GM03348 (cell line): Measurements from ENCODE around the gene POLR1F.
A peak's percentile ranks its signal among the peaks of the same experiment; 100 is the strongest.
"Not testable (repeated sequence)": the region's sequence is repeated elsewhere in the genome, so short reads cannot be mapped to it uniquely, and the experiment has no call there.

Experiments
- DNase-seq: peaks from one replicate; pipeline ENCODE4 v3.0.0; 2012; ENCODE audit warnings: low spot score

Gene POLR1F, protein sequence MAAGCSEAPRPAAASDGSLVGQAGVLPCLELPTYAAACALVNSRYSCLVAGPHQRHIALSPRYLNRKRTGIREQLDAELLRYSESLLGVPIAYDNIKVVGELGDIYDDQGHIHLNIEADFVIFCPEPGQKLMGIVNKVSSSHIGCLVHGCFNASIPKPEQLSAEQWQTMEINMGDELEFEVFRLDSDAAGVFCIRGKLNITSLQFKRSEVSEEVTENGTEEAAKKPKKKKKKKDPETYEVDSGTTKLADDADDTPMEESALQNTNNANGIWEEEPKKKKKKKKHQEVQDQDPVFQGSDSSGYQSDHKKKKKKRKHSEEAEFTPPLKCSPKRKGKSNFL

DNA sequence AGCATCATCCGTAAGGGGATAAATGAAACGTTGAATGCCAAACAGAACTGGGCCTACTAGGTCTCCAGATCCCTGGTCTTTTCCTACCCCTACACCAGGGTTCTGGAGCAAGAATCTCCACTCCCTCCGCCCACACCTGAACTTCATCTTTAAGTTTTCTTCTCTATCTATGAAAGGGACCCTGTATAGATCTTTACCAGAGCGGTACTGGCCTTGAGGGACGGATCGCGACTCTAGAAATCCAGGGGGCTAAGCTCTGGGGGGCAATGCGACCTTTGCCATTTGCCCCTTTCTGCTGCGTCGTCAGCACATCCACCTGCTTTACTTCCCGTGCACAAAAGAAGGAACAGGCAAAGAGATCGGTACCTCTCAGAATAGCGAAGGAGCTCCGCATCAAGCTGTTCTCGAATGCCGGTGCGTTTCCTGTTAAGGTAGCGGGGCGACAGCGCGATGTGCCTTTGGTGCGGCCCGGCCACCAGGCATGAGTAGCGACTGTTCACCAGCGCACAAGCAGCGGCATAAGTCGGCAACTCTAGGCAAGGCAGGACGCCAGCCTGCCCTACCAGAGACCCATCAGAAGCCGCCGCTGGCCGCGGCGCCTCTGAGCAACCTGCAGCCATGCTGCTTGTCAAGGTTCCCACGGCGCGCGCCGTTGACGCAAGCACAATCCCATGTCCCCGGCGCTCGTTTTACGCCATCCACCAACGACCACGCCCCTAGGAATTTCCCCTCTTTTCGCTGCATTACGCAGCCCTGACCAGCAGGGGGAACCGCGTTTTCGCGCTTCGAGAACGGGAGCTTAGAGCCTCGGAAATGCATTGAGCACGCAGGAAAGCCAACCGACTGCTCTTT, at the start of gene POLR1F:
Gene POLR1F, minus strand, starts transcription at position 641 of the 852 bp plus-strand sequence. Its CDS starts 21 bp downstream, at position 620.
- peak; percentile 94 for DNase-seq

DNA sequence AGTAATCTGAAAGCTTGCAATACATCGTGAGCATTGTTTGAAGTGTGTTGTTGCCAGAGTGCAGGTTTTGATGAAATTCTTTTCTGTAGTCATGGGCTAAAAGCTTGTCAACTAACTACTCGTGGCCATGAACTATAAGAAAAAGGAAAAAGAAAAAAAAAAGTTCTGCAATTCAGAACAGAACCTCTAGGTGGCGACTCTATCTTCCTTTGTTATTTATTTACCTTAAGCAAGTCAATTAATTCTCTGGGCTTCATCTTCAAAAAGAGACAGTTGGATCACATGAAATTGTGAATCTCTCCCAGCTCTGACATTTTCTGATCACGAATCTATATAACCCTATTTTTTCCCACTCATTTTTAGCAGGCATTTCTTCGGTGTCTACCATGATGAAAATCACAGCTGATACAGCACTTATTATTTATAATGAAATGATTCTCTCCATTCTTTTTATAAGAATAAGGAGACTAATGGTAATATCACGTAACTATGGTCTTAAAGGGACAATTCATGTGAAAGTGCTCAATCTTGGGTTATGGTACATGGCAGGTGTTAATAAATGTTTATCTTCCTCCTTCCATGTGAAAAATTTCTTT, 45.8 kb upstream of the POLR1F start:
- peak; percentile 17 for DNase-seq

DNA sequence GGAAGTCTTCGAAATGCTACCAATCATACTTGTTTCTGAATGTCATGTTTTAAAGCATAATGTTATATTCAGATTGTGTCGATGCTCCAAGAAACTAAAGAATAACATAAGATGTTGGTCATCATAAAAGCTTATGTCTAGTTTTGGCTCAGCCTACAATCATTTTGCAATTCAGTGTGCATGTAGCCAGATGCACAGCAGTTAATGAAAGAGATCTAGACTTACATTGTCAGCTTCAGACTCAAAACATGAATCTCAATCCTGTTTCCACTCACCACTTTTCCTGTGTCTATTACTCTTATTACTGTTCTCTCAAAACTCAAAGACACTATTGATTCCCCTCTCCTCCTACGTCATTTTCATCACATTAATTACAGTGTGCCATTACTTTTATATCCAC, 43.2 kb upstream of the POLR1F start:
- DNase-seq: no peak

DNA sequence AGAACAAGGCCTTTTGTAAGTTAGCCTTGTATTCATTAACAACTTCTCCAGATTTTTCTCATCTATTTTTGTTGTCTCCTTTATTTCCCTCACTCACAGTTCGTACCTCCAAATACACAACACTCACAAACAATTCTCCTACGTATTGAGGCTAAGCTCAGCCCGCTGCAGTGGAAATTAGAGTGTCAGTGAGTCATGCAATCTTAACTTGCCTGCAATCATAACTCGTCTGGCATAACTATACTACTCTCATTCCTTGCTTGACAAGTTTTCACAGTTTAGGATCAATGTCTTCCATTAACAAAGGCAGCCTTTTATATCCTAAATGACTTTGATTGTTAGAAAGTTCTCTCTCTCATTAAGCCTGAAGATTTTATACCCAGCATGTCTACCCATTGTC, 40.8 kb upstream of the POLR1F start:
- no peak for DNase-seq

DNA sequence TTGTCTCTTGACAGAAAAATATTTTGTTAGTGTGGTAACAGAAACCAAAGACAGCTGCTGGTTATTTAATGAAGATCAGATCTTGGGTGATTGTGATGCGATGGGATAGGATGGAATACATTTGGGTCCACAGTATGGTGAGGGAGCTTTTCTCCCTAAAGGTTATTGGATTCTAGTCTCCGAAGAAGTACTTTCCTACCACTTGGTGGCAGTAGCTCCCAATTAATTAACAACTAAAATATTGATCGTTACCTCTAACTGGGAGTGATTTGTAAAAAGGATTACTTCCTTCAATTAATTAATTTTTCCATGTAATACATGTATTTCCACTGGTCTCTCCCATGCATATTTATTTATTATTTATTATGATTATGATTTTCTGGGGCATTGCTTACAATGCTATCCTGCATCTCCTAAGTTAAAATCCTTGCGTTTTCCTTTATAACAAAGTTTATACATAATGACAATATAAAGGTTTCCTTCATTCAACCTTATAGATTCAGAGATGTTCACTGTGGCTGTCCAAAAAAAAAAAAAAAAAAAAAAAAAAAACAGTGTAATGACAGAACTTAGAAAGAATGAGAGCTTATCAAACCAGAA, 39.0 kb upstream of the POLR1F start:
- DNase-seq: peak; percentile 58

DNA sequence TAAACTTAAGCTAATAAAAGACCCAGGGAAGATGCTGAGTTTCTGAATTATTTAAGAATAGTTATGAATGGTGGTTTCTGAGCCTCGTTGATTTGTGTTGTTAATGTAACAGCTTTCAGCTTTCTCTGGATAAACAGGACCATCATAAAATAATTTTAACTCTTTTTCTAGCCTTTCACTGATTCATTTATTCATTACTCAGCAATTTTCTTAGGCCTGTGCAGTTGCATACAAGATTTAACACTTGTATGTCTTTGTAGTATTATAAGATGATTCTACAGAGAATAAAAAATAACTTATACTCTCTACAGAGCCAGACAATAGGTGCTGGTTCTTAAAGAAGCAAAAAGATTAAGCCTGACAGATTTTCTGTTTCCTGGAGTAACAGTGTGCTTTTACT, 35.2 kb upstream of the POLR1F start:
- DNase-seq: no peak

DNA sequence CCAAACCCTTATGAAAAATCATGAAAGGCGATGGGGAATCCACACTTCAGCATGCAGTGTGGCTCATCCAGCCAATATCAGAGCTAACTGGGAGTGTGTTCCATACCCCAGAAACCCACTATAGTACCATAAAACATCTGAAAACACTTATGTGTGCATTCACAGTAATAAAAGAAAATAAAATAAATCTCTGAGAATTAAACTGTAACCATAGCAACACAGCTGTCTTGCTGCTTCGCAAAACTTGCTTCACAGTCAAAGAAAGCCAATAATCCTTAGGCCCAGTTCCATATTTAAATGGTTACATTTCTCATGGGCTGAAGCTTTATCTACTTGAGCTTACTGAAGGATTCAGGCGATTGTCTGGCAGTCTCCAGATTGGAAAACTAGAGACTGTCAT, 19.9 kb upstream of the POLR1F start:
- DNase-seq: no peak

DNA sequence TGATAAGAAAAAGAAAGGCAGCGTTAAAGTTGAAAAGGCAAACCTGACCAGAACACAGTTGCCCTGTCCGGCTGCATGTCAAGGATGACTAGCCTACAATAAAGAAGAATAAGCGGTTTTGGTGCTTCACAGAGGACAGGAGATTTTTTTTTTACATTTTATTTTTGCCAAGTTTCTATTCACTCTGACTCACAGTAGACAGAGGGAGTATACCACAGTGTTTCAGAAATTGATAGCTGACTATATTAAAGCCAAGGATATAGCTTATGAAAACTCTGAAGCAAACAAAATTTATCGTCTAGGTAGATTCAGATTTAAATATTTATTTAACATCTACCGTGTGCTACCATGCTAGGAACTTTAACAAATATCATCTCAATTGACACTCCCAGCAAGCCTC, 16.9 kb upstream of the POLR1F start:
- DNase-seq: no peak

DNA sequence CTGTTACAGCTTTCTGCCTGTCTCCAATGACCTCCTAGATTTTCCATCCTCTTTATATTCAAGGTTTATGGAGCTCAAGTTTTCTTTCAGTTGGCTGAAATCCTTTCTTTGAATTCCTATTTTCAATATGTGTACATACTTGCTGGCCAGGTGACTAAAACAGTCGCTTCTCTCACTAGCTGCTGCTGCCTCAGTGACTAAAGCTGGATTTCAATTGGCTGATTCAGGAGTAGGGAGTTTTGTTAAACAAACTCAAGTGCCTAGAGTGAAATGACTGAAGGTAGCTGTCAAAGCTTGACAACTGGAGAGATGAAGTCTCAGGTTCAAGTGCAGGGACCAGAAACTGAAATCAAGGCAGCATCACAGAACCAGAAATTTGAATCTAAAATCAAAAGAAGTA, 6.7 kb upstream of the POLR1F start:
- DNase-seq: no peak

DNA sequence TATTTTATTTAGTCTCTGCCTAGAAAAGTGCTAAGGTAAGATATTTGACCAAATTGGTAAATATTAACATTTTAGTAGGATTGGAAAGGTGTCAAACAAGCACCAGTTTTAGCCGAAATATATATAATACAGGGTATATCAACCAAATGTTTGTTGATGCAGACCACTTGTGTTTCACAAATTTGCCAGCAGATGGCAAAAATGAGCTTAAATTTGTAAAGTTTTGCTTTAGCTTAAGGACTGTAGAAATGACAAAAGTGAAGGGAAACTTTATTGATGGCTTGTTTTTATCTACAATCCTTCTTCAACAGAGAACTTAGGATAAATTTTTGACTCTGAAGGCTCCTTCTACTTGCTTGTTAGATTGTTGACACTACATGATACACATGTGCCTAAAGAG, 4.8 kb upstream of the POLR1F start:
- DNase-seq: peak; percentile 25

DNA sequence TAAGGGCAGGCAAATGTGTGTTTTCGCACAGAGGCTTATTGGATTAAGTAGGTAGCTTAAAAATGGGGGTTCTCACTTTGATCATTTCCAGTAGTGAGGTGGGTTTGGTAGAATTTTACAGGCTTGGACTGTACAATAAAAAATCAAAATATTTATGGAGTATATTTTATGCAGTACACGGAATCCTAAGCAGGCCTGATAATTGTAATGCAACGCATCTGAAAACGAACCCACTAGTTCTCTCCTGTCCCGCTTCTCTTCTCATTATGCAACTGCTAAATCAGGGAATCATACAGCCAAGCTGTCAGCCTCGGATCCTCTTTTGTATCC, 377 bp upstream of the POLR1F start:
- DNase-seq: no peak

DNA sequence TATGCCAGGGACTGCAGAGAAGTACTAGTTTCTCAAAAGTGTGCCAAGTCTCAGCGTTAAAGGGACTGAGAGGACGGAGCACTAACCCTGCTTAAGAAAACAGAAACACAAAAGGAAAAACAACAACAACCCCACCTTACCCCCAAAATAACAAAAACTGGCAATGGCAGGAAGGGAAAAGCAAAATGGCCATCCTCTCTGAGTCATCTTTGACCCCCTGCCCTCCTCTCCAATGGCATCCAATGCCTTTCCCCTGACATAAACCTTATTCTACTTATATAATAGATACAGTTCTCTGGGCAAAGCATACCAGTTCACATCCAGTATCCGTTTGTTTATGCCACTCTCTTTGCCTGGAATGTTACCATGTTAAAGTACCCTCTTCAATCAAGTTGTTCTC, 1.6 kb downstream of the POLR1F start:
- DNase-seq: no peak

DNA sequence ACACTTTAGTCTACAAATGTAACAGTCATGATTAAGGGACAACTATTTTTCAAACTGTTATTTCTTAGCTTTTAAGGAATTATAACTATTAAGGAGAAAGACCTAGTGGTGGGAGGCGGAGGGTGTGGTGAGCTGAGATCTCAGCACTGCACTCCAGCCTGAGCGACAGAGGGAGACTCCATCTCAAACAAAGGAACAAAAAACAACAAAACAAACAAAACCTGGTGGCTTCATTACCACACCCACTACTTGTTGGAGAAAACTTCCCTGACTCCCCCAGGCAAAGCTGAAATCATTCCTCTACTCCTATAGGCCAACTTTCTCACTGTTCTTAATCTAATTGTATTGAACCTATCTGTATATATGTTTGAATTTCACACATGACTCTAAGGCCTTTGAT, 3.2 kb downstream of the POLR1F start:
- DNase-seq: no peak

DNA sequence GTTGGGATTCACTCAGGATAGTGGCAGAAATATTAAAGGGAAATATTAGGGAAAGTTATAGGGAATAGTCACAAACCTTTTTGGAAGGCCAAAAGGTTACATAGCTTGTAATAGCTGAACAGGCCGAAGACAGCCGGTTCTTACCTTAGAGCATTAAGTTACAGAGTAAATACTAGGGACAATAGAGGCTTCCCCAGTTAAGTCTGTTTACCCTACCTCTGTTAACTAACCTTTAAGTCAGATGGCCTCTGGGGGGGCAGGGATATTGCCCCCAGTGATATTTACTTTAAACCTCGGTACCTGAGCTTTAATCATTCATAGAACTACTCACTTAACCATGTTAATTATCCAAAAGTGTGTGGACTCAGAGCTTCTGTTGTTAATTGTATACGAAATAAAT, 7.4 kb downstream of the POLR1F start:
- no peak for DNase-seq

DNA sequence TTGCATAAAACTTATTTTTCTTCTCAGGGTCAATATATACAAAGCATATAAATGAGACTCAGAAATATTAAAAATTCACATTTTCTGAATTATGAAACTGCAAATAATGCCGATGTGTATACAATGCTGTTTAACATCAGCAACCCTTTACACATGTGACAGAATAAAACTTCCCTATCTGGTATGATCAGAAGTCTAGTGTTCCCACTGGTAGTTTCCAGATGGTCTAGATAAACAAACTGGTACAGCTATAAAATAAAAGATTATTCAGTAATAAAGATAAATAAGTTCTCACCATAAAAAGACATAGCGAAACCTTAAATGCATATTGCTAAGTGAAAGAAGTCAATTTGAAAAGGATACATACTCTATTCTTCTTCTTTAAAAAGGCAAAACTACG, 7.9 kb downstream of the POLR1F start:
- DNase-seq: no peak

DNA sequence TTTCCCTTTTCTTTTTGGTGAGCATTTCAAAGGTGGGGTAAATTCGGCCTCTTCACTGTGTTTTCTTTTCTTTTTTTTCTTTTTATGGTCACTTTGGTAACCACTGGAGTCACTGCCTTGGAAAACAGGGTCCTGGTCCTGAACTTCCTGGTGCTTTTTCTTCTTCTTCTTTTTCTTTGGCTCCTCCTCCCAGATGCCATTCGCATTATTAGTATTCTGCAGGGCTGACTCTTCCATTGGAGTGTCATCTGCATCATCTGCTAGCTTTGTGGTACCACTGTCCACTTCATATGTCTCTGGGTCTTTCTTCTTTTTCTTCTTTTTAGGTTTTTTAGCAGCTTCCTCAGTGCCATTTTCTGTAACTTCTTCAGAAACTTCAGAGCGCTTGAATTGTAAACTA, 10.5 kb downstream of the POLR1F start:
- no peak for DNase-seq

DNA sequence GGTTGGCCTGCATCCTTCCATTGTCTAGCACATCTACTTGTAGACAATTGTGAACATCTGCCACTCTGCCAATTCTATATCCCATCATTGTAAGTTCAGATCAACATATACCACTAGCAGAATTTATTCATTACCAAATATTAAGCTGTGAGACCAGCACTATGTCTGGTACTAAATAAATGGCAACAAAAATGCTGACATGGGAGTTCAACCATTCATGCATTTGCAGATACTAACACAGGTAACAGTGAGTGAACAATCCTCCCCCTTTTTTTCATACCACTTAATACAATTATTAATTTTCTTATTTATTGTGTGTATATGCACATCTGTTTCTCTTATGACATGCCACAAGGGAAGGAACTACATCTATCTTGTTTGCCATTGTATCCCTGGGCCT, 11.9 kb downstream of the POLR1F start:
- DNase-seq: no peak

DNA sequence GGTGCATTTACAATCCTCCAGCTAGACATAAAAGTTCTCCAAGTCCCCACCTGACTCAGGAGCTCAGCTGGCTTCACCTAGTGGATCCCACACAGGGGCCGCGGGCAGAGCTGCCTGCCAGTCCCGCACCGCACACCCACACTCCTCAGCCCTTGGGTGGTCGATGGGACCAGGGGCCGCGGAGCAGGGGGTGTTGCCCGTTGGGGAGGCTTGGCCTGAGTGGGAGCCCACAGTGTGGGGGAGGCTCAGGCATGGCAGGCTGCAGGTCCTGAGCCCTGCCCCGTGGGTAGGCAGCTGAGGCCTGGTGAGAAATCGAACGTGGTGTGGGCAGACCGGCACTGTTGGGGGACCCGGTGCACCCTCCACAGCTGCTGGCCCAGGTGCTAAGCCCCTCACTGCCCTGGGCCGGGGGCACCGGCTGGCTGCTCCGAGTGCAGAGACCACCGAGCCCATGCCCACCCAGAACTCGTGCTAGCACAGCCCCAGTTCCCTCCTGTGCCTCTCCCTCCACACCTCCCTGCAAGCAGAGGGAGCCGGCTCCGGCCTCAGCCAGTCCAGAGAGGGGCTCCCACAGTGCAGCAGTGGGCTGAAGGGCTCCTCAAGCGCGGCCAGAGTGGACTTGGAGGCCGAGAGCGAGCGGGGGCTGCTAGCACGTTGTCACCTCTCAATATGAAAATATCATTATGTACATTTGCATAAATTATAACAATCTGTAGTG, 16.6 kb downstream of the POLR1F start:
- DNase-seq: no peak

DNA sequence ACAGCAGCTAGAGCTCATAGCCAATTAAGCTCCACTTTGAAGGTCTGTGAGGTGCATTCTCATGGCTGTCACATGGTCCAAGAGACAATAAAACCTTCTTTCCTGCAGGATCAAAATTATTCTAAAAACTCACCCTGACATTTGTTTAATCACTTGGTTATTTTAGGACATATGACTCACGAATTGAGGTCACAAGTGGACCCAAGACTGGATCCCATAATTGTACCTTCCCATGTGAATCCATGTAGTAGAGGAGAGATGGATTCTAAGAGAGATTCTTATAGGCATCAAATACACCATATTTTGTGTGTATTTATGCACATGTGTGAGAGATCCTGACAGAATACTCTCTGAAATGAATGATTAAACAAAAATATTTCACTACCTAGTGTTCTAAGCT, 18.1 kb downstream of the POLR1F start:
- DNase-seq: no peak

DNA sequence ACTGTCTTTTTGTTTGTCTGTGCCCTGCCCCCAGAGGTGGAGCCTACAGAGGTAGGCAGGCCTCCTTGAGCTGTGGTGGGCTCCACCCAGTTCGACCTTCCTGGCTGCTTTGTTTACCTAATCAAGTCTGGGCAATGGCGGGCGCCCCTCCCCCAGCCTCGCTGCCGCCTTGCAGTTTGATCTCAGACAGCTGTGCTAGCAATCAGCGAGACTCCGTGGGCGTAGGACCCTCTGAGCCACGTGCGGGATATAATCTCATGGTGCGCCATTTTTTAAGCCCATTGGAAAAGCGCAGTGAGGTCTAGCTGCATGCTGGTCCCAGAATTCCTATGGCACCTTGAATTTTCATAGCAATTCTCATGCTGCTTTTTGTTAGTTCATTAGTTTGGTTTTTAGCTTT, 19.7 kb downstream of the POLR1F start:
- DNase-seq: not testable (repeated sequence)

DNA sequence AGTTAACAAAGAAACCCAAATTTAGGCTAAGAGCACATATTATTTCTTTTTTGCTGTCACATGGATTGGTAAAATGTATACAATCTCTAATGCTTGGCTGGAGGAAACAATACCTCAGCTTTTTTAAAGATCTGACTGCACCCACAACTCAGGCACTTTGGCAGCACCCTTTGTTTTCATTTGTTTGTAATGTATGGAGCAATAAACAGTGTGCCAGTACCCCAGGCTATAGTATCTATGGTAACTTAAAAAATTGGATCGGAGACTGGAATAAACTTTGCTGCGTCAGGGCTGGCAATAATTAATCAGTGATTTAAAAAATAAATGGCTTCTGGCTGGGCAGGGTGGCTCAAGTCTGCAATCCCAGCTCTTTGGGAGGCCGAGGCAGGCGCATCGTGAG, 27.2 kb downstream of the POLR1F start:
- DNase-seq: no peak

DNA sequence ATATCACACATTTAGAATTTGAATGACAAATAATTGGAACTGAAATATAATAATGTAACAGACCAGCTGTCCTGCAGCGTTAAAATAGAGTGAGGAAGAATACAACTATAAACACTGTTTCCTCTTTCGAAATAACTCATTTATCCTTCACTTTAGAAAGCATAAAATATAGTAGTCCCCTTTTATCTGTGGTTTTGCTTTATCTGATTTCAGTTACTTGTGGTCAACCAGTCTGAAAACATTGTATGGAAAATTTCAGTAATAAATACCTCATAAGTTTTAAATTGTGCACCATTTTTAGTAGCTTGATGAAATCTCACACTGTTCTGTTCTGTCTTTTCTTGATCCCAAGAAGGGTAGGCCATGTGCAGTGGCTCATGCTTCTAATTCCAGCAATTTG, 31.7 kb downstream of the POLR1F start:
- DNase-seq: peak; percentile 16
